ENCODE results near the gene ZPBP2. TPM values are rescaled to one million over a fixed set of nuclear protein-coding genes. Genes with fewer than 3 reads are reported as not detected.
"Not testable (repeated sequence)": the region's sequence is repeated elsewhere in the genome, so short reads cannot be mapped to it uniquely, and the experiment has no call there.

The ZPBP2 gene
- total RNA-seq, 1 donor: not detected

- Histone ChIP-seq H3K9me3 (ENCODE audit: low read depth, low read length) (no peaks in the 10 kb centered on the region), H3K4me1 (ENCODE audit: insufficient read depth, low read length) (peaks cover 45% of the 10 kb centered on the region), H3K4me3 (ENCODE audit: low read length) (no peak overlapping the region), H3K27me3 (ENCODE audit: insufficient read depth, low read length) (peaks cover 30% of the 10 kb centered on the region)
Observed at GRCh38 chr17:39868554-39868942, 546 bp downstream of the ZPBP2 start.

GRCh38 chr17:39870776-39871175 is 2.8 kb downstream of the ZPBP2 start:
- Histone ChIP-seq H3K27me3 (ENCODE audit: insufficient read depth, low read length) (peaks cover 20% of the 10 kb centered on the region), H3K4me1 (ENCODE audit: insufficient read depth, low read length) (peaks cover 23% of the 10 kb centered on the region), H3K4me3 (ENCODE audit: low read length) (no peak overlapping the region), H3K9me3 (ENCODE audit: low read depth, low read length) (no peaks in the 10 kb centered on the region)

GRCh38 chr17:39871801-39872200 is 3.8 kb downstream of the ZPBP2 start:
- peaks cover 20% of the 10 kb centered on the region for H3K27me3 ChIP-seq (ENCODE audit: insufficient read depth, low read length)
- H3K9me3 ChIP-seq (ENCODE audit: low read depth, low read length): no peaks in the 10 kb centered on the region
- H3K4me1 ChIP-seq (ENCODE audit: insufficient read depth, low read length): peaks cover 16% of the 10 kb centered on the region

GRCh38 chr17:39872751-39873150 is 4.7 kb downstream of the ZPBP2 start:
- peaks cover 17% of the 10 kb centered on the region for H3K27me3 ChIP-seq (ENCODE audit: insufficient read depth, low read length)
- H3K4me3 ChIP-seq (ENCODE audit: low read length): no peak overlapping the region

More at GRCh38 chr17:39871801-39872200, 3.8 kb downstream of the ZPBP2 start:
- H3K4me3 ChIP-seq (ENCODE audit: low read length): no peak overlapping the region

GRCh38 chr17:39886102-39886501 is 18.1 kb downstream of the ZPBP2 start:
- H3K4me3 ChIP-seq (ENCODE audit: low read length); H3K27me3 ChIP-seq (ENCODE audit: insufficient read depth, low read length); H3K9me3 ChIP-seq (ENCODE audit: low read depth, low read length); H3K4me1 ChIP-seq (ENCODE audit: insufficient read depth, low read length): not testable (repeated sequence)

More at GRCh38 chr17:39872751-39873150, 4.7 kb downstream of the ZPBP2 start:
- Histone ChIP-seq H3K4me1 (ENCODE audit: insufficient read depth, low read length) (peaks cover 6% of the 10 kb centered on the region), H3K9me3 (ENCODE audit: low read depth, low read length) (no peaks in the 10 kb centered on the region)

GRCh38 chr17:39887078-39887477 is 19.1 kb downstream of the ZPBP2 start:
- peaks cover 6% of the 10 kb centered on the region for H3K4me1 ChIP-seq (ENCODE audit: insufficient read depth, low read length)
- H3K4me3 ChIP-seq (ENCODE audit: low read length): no peak overlapping the region
- no peaks in the 10 kb centered on the region for H3K9me3 ChIP-seq (ENCODE audit: low read depth, low read length)
- no peaks in the 10 kb centered on the region for H3K27me3 ChIP-seq (ENCODE audit: insufficient read depth, low read length)

- no peaks in the 10 kb centered on the region for H3K9me3 ChIP-seq (ENCODE audit: low read depth, low read length)
- H3K27me3 ChIP-seq (ENCODE audit: insufficient read depth, low read length): no peaks in the 10 kb centered on the region
- peaks cover 6% of the 10 kb centered on the region for H3K4me1 ChIP-seq (ENCODE audit: insufficient read depth, low read length)
- H3K4me3 ChIP-seq (ENCODE audit: low read length): no peak overlapping the region
Observed at GRCh38 chr17:39889200-39889599, 21.2 kb downstream of the ZPBP2 start.

- H3K9me3 ChIP-seq (ENCODE audit: low read depth, low read length): no peaks in the 10 kb centered on the region
- H3K4me1 ChIP-seq (ENCODE audit: insufficient read depth, low read length): peaks cover 11% of the 10 kb centered on the region
- no peaks in the 10 kb centered on the region for H3K27me3 ChIP-seq (ENCODE audit: insufficient read depth, low read length)
- H3K4me3 ChIP-seq (ENCODE audit: low read length): no peak overlapping the region
Observed at GRCh38 chr17:39894681-39895376, 26.8 kb downstream of the ZPBP2 start.

GRCh38 chr17:39898088-39898487 is 30.1 kb downstream of the ZPBP2 start:
- H3K9me3 ChIP-seq (ENCODE audit: low read depth, low read length): no peaks in the 10 kb centered on the region
- H3K4me1 ChIP-seq (ENCODE audit: insufficient read depth, low read length): peaks cover 8% of the 10 kb centered on the region
- H3K27me3 ChIP-seq (ENCODE audit: insufficient read depth, low read length): no peaks in the 10 kb centered on the region
- no peak overlapping the region for H3K4me3 ChIP-seq (ENCODE audit: low read length)

GRCh38 chr17:39899215-39899614 is 31.2 kb downstream of the ZPBP2 start:
- peaks cover 19% of the 10 kb centered on the region for H3K4me1 ChIP-seq (ENCODE audit: insufficient read depth, low read length)
- H3K27me3 ChIP-seq (ENCODE audit: insufficient read depth, low read length): no peaks in the 10 kb centered on the region
- H3K4me3 ChIP-seq (ENCODE audit: low read length): no peak overlapping the region
- H3K9me3 ChIP-seq (ENCODE audit: low read depth, low read length): no peaks in the 10 kb centered on the region

GRCh38 chr17:39902027-39902426 is 34.0 kb downstream of the ZPBP2 start:
- not testable (repeated sequence) for H3K4me3 ChIP-seq (ENCODE audit: low read length); H3K27me3 ChIP-seq (ENCODE audit: insufficient read depth, low read length); H3K9me3 ChIP-seq (ENCODE audit: low read depth, low read length)
- peaks cover 15% of the 10 kb centered on the region for H3K4me1 ChIP-seq (ENCODE audit: insufficient read depth, low read length)

- no peaks in the 10 kb centered on the region for H3K27me3 ChIP-seq (ENCODE audit: insufficient read depth, low read length)
- peaks cover 15% of the 10 kb centered on the region for H3K4me1 ChIP-seq (ENCODE audit: insufficient read depth, low read length)
- no peaks in the 10 kb centered on the region for H3K9me3 ChIP-seq (ENCODE audit: low read depth, low read length)
- H3K4me3 ChIP-seq (ENCODE audit: low read length): no peak overlapping the region
Observed at GRCh38 chr17:39903158-39903884, 35.3 kb downstream of the ZPBP2 start.

GRCh38 chr17:39904990-39905288 is 36.9 kb downstream of the ZPBP2 start:
- Histone ChIP-seq H3K4me3 (ENCODE audit: low read length) (no peak overlapping the region), H3K4me1 (ENCODE audit: insufficient read depth, low read length) (peaks cover 15% of the 10 kb centered on the region), H3K27me3 (ENCODE audit: insufficient read depth, low read length) (no peaks in the 10 kb centered on the region), H3K9me3 (ENCODE audit: low read depth, low read length) (no peaks in the 10 kb centered on the region)

- Histone ChIP-seq H3K27me3 (ENCODE audit: insufficient read depth, low read length) (no peaks in the 10 kb centered on the region), H3K4me3 (ENCODE audit: low read length) (no peak overlapping the region), H3K4me1 (ENCODE audit: insufficient read depth, low read length) (peaks cover 3% of the 10 kb centered on the region), H3K9me3 (ENCODE audit: low read depth, low read length) (no peaks in the 10 kb centered on the region)
Observed at GRCh38 chr17:39908789-39909352, 40.9 kb downstream of the ZPBP2 start.

- Histone ChIP-seq H3K27me3 (ENCODE audit: insufficient read depth, low read length) (no peaks in the 10 kb centered on the region), H3K9me3 (ENCODE audit: low read depth, low read length) (no peaks in the 10 kb centered on the region), H3K4me1 (ENCODE audit: insufficient read depth, low read length) (peaks cover 7% of the 10 kb centered on the region), H3K4me3 (ENCODE audit: low read length) (no peak overlapping the region)
Observed at GRCh38 chr17:39913989-39914388, 46.0 kb downstream of the ZPBP2 start.
